Endothelial cell of umbilical vein (primary cell): Measurements from ENCODE around the gene LRRC27. TPM values are rescaled to one million over a fixed set of nuclear protein-coding genes. Genes with fewer than 3 reads are reported as not detected.

Experiments used
- BruUV-seq: library from RNA; stranded (reverse); fragments of 400-500 nt; replicated peaks from 2 replicates; lab custom pipeline; 2021; lab: Mats Ljungman, UMichigan
- CTCF ChIA-PET: fragments of 300-600, 350-600 bp; sonication (Branson Sonifier 250); formaldehyde crosslinking; loops from one replicate; lab custom pipeline; 2021; ENCODE audit warnings: antibody characterized with exemption, inconsistent platforms; lab: Charles Lee
- POLR2A ChIA-PET: fragments of 300-600, 350-600 bp; sonication (Branson Sonifier 250); formaldehyde crosslinking; loops from one replicate; lab custom pipeline; 2021; ENCODE audit warnings: antibody characterized with exemption, inconsistent platforms; lab: Charles Lee
- DNase-seq: peaks from one replicate; pipeline ENCODE4 v3.0.0-alpha.2; 2011; ENCODE audit warnings: low read depth, low spot score
- FAIRE-seq: peaks from 2 replicates; lab custom pipeline; 2011; peaks lifted over from hg19 to GRCh38; lab: Jason Lieb, UNC
- H2AFZ ChIP-seq: 2 replicates; pipeline ENCODE4 v1.6.0; 2012; ENCODE audit warnings: low read depth, low read length, control low read depth, inconsistent platforms
- H3K27ac ChIP-seq: 2 replicates; pipeline ENCODE4 v1.5.1; 2011; ENCODE audit warnings: low read depth, mild to moderate bottlenecking, control low read depth, low read length, moderate library complexity; ENCODE audit not compliant: insufficient read depth
- H3K27me3 ChIP-seq, 2 experiments: 2 replicates each; pipeline versions ENCODE4 v1.6.0 to v1.6.1; 2011; ENCODE audit warnings: low read length in 2 of 2, mixed read lengths in 1 of 2; ENCODE audit not compliant: control insufficient read depth in 2 of 2, insufficient read depth in 2 of 2
- H3K36me3 ChIP-seq, 2 experiments: 2 replicates in 1 of 2; 3 replicates in 1 of 2; pipeline ENCODE4 v1.5.1; 2011; ENCODE audit warnings: low read length in 2 of 2, mild to moderate bottlenecking in 1 of 2, moderate library complexity in 1 of 2; ENCODE audit not compliant: control insufficient read depth in 2 of 2, insufficient read depth in 2 of 2; ENCODE audit errors: extremely low read depth in 1 of 2
- H3K4me1 ChIP-seq: 3 replicates; pipeline ENCODE4 v1.5.1; 2011; ENCODE audit warnings: mild to moderate bottlenecking, low read length; ENCODE audit not compliant: control insufficient read depth, insufficient read depth; ENCODE audit errors: extremely low read depth
- H3K4me2 ChIP-seq: 2 replicates; pipeline ENCODE4 v1.6.1; 2011; ENCODE audit warnings: low read length, control low read depth, mixed read lengths; ENCODE audit not compliant: insufficient read depth
- H3K4me3 ChIP-seq, 3 experiments: fragments of 200-600 bp in 1 of 3; sonication (generic), shearing (Covaris generic) in 1 of 3; replicated peaks in 1 of 3; 2 replicates each; pipeline ENCODE4 v1.5.1; 2011 to 2016; ENCODE audit warnings: control low read depth in 3 of 3, low read length in 3 of 3, mild to moderate bottlenecking in 2 of 3, inconsistent platforms in 1 of 3, low read depth in 1 of 3, moderate library complexity in 1 of 3; ENCODE audit not compliant: insufficient read depth in 1 of 3
- H3K79me2 ChIP-seq: 2 replicates; pipeline ENCODE4 v1.6.0; 2012; ENCODE audit warnings: low read length, inconsistent platforms; ENCODE audit not compliant: control insufficient read depth, insufficient read depth
- H3K9ac ChIP-seq: replicated peaks from 2 replicates; pipeline ENCODE3; 2011; ENCODE audit warnings: low read length, control low read depth; ENCODE audit not compliant: insufficient read depth; ENCODE audit errors: extremely low read depth
- H3K9me1 ChIP-seq: replicated peaks from 3 replicates; pipeline ENCODE4 v1.6.0; 2011; ENCODE audit warnings: mild to moderate bottlenecking, low read length; ENCODE audit not compliant: control insufficient read depth, insufficient read depth; ENCODE audit errors: extremely low read depth
- H3K9me3 ChIP-seq: replicated peaks from 2 replicates; pipeline ENCODE4 v1.5.1; 2012; ENCODE audit warnings: low read length, inconsistent platforms; ENCODE audit not compliant: control insufficient read depth, insufficient read depth
- H4K20me1 ChIP-seq: replicated peaks from 2 replicates; pipeline ENCODE3; 2011; ENCODE audit warnings: mild to moderate bottlenecking, low read length; ENCODE audit not compliant: control insufficient read depth, insufficient read depth; ENCODE audit errors: extremely low read depth
- EZH2 ChIP-seq: IDR thresholded peaks from 2 replicates; pipeline ENCODE4 v1.6.1; 2012; ENCODE audit warnings: borderline replicate concordance, low read depth, mild to moderate bottlenecking, moderate library complexity, low read length, inconsistent platforms; ENCODE audit not compliant: severe bottlenecking
- FOS ChIP-seq: IDR thresholded peaks from 2 replicates; pipeline ENCODE4 v1.6.1; 2011; ENCODE audit warnings: mild to moderate bottlenecking, low read length, moderate library complexity, borderline replicate concordance; ENCODE audit not compliant: insufficient read depth
- GATA2 ChIP-seq: IDR thresholded peaks from 2 replicates; pipeline ENCODE4 v1.7.0; 2011; ENCODE audit warnings: low read depth, mild to moderate bottlenecking, moderate library complexity, mixed read lengths, low read length; ENCODE audit not compliant: insufficient read length, insufficient read depth
- JUN ChIP-seq: IDR thresholded peaks from 2 replicates; pipeline ENCODE4 v1.6.1; 2011; ENCODE audit warnings: borderline replicate concordance, low read depth; ENCODE audit not compliant: insufficient read length, insufficient read depth
- MYC ChIP-seq: IDR thresholded peaks from one replicate; pipeline ENCODE4 v1.6.1; 2011; ENCODE audit warnings: mild to moderate bottlenecking, low read depth, low read length
- POLR2A ChIP-seq: IDR thresholded peaks from 2 replicates; pipeline ENCODE4 v1.6.1; 2012; ENCODE audit warnings: low read depth, mild to moderate bottlenecking, control low read depth, low read length
- POLR2AphosphoS5 ChIP-seq: IDR thresholded peaks from 2 replicates; pipeline ENCODE4 v1.6.1; 2012; ENCODE audit warnings: low read depth, mild to moderate bottlenecking, control low read depth, low read length, moderate library complexity; ENCODE audit not compliant: insufficient read depth
- dilution Hi-C: fragments of 300-500 bp; cut with MboI; formaldehyde crosslinking; loops from one replicate; pipeline ENCODE4 v1.15.0; 2019; ENCODE audit warnings: low sequenced_read_pairs; ENCODE audit not compliant: extremely low pct_ligation_motif_present
- intact Hi-C: fragments of 100-400 bp; cut with micrococcal nuclease; formaldehyde crosslinking; loops from one replicate; pipeline ENCODE4 v1.10.0; 2022
- polyA plus RNA-seq, 4 experiments: library from polyadenylated mRNA; depleted of rRNA in 3 of 4; stranded (reverse) in 3 of 4; unstranded in 1 of 4; fragments of >200 nt; gene quantifications; 2 replicates each; pipeline versions ENCODE4 v1.2.1 to v1.2.3, GENCODE V29; 2011 to 2012; ENCODE audit warnings: missing spikeins in 1 of 4
- total RNA-seq: library from RNA; stranded (reverse); gene quantifications from 2 replicates; pipeline ENCODE4 v1.2.3, GENCODE V29; 2021
- TF ChIP-seq, protein P1 (sequence below), 2 donors: IDR thresholded peaks; 1 replicate in 1 of 2; 2 replicates in 1 of 2; pipeline ENCODE4 v1.5.1; 2011; ENCODE audit warnings: low read length in 2 of 2, mild to moderate bottlenecking in 2 of 2, moderate library complexity in 2 of 2, control low read depth in 1 of 2, inconsistent platforms in 1 of 2, low read depth in 1 of 2; ENCODE audit not compliant: insufficient read depth in 1 of 2; ENCODE audit errors: extremely low read depth in 1 of 2
- TF ChIP-seq, protein P2 (sequence below): IDR thresholded peaks from 2 replicates; pipeline ENCODE4 v1.6.1; 2011; ENCODE audit not compliant: insufficient read depth, insufficient read length

Gene LRRC27
- total and polyA plus RNA-seq, 2 donors (not counting 3 experiments of a cell fraction or from before 2014, with no cell fraction given): 8.3 to 13.6 TPM

DNA sequence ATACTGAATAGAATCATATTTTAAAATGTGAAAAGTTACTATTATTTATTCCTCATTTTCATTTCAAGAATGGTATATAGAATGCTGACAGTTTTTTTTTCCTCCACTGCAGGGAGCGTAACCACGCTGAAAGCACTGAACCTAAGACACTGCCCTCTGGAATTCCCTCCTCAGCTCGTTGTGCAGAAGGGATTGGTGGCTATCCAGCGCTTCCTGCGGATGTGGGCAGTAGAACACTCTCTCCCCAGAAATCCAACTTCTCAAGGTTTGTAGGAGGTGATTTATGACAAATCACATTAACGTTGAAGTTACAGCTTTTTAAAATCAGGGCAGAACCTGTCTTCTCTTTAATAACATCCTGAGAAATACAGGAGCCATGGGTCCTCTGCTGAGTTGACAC lies 12.4 kb downstream of the LRRC27 start:
- no peak overlapping the region for H3K9ac ChIP-seq
- ChIA-PET POLR2A (no interaction called here), CTCF (no interaction called here)
- no peaks in the 10 kb centered on the region for H3K9me1 ChIP-seq
- DNase-seq (no peak), FAIRE-seq (no peak)
- dilution Hi-C loops (no loop called here), intact Hi-C loops (no loop called here)
- H3K27me3 ChIP-seq: no peaks in the 10 kb centered on the region
- BruUV-seq: no TSS peak
- no peaks in the 10 kb centered on the region for H4K20me1 ChIP-seq
- H3K4me2 ChIP-seq: no peak overlapping the region
- no peak for TF ChIP-seq MYC
- TF ChIP-seq GATA2: no peak
- no peak for TF ChIP-seq FOS
- TF ChIP-seq POLR2AphosphoS5: no peak
- no peak for TF ChIP-seq JUN
- no peak for TF ChIP-seq POLR2A
- TF ChIP-seq, protein P1, sequence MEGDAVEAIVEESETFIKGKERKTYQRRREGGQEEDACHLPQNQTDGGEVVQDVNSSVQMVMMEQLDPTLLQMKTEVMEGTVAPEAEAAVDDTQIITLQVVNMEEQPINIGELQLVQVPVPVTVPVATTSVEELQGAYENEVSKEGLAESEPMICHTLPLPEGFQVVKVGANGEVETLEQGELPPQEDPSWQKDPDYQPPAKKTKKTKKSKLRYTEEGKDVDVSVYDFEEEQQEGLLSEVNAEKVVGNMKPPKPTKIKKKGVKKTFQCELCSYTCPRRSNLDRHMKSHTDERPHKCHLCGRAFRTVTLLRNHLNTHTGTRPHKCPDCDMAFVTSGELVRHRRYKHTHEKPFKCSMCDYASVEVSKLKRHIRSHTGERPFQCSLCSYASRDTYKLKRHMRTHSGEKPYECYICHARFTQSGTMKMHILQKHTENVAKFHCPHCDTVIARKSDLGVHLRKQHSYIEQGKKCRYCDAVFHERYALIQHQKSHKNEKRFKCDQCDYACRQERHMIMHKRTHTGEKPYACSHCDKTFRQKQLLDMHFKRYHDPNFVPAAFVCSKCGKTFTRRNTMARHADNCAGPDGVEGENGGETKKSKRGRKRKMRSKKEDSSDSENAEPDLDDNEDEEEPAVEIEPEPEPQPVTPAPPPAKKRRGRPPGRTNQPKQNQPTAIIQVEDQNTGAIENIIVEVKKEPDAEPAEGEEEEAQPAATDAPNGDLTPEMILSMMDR (IDR thresholded peaks at IDR 0.05; ENCODE audit: extremely low read depth in 1 of 2, insufficient read depth in 1 of 2, low read depth in 1 of 2, low read length in 2 of 2): no peak
- H3K79me2 ChIP-seq: no peaks in the 10 kb centered on the region
- H3K4me3 ChIP-seq: no peak overlapping the region
- no peaks in the 10 kb centered on the region for H3K9me3 ChIP-seq
- no peaks in the 10 kb centered on the region for H3K4me1 ChIP-seq
- no peak overlapping the region for H3K27ac ChIP-seq
- H2AFZ ChIP-seq: no peak overlapping the region
- peaks cover 0 to 3% of the 10 kb centered on the region in 2 experiments for H3K36me3 ChIP-seq

DNA sequence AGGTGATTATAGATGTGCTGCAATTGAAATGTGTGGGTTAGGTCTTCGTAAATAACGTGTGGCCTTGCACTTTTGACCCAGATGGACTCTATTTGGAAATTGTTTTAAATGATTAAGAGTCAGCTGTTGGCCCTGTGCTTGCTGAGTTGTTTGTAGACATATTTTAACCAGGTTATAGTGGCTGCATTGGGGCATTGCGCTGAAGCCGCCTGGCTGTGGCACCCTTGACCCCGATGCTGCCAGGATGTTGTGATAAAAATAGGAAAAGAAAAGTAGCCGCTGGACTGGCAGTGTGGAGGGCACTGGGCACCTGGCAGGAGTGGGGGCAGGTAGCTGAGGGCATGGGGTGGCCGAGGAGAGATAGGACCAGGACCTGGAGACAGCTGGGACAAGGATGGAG lies 13.4 kb downstream of the LRRC27 start:
- no peak for DNase-seq
- Histone ChIP-seq H3K4me3 (no peak overlapping the region), H3K27me3 (no peaks in the 10 kb centered on the region), H3K4me2 (no peak overlapping the region), H3K9ac (no peak overlapping the region), H3K4me1 (no peaks in the 10 kb centered on the region), H3K36me3 (peaks cover 0 to 3% of the 10 kb centered on the region in 2 experiments), H2AFZ (no peak overlapping the region), H3K79me2 (no peaks in the 10 kb centered on the region), H3K27ac (no peak overlapping the region), H3K9me3 (no peaks in the 10 kb centered on the region), H4K20me1 (no peaks in the 10 kb centered on the region), H3K9me1 (no peaks in the 10 kb centered on the region)
- no peak for FAIRE-seq
- ChIA-PET POLR2A (no interaction called here), CTCF (no interaction called here)
- dilution Hi-C loops (no loop called here), intact Hi-C loops (no loop called here)
- BruUV-seq: no TSS peak
- no peak for TF ChIP-seq GATA2
- TF ChIP-seq EZH2: no peak
- TF ChIP-seq, protein P2, sequence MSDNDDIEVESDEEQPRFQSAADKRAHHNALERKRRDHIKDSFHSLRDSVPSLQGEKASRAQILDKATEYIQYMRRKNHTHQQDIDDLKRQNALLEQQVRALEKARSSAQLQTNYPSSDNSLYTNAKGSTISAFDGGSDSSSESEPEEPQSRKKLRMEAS: no peak
- TF ChIP-seq, protein P1 (IDR thresholded peaks at IDR 0.05; ENCODE audit: extremely low read depth in 1 of 2, insufficient read depth in 1 of 2, low read depth in 1 of 2, low read length in 2 of 2): no peak
- TF ChIP-seq FOS: no peak
- no peak for TF ChIP-seq MYC
- no peak for TF ChIP-seq POLR2A
- no peak for TF ChIP-seq POLR2AphosphoS5
- TF ChIP-seq JUN: no peak
